ENCODE data around the gene PRICKLE2. TPM values are rescaled to one million over a fixed set of nuclear protein-coding genes. Genes with fewer than 3 reads are reported as not detected.

PRICKLE2 gene
- polyA plus RNA-seq, 2 of the 4 experiments (the other 2 are of a cell fraction): 5.3 to 6.3 TPM

DNA sequence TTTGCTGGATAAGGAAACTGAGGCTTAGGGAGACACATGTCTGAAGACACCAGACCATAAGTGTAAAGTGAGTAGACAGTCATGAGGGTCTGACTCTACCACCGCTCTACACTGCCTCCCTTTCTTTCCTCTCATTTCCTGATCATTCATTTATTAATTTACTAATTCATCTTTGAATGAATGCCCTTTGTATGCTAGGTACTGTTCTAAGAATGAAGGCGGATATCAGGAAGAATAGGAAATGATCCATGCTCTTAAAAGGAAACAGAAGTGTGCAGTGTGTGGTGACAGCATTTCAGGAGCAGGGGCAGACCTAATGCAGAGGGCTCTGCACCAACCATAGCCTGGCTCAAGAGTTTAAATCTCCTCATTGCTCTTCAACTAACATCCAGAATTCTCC is 170.2 kb downstream of the PRICKLE2 start (continued):
- TF ChIP-seq, protein P1, sequence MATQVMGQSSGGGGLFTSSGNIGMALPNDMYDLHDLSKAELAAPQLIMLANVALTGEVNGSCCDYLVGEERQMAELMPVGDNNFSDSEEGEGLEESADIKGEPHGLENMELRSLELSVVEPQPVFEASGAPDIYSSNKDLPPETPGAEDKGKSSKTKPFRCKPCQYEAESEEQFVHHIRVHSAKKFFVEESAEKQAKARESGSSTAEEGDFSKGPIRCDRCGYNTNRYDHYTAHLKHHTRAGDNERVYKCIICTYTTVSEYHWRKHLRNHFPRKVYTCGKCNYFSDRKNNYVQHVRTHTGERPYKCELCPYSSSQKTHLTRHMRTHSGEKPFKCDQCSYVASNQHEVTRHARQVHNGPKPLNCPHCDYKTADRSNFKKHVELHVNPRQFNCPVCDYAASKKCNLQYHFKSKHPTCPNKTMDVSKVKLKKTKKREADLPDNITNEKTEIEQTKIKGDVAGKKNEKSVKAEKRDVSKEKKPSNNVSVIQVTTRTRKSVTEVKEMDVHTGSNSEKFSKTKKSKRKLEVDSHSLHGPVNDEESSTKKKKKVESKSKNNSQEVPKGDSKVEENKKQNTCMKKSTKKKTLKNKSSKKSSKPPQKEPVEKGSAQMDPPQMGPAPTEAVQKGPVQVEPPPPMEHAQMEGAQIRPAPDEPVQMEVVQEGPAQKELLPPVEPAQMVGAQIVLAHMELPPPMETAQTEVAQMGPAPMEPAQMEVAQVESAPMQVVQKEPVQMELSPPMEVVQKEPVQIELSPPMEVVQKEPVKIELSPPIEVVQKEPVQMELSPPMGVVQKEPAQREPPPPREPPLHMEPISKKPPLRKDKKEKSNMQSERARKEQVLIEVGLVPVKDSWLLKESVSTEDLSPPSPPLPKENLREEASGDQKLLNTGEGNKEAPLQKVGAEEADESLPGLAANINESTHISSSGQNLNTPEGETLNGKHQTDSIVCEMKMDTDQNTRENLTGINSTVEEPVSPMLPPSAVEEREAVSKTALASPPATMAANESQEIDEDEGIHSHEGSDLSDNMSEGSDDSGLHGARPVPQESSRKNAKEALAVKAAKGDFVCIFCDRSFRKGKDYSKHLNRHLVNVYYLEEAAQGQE (IDR thresholded peaks at IDR 0.05): no peak
- TF ChIP-seq, protein P2, sequence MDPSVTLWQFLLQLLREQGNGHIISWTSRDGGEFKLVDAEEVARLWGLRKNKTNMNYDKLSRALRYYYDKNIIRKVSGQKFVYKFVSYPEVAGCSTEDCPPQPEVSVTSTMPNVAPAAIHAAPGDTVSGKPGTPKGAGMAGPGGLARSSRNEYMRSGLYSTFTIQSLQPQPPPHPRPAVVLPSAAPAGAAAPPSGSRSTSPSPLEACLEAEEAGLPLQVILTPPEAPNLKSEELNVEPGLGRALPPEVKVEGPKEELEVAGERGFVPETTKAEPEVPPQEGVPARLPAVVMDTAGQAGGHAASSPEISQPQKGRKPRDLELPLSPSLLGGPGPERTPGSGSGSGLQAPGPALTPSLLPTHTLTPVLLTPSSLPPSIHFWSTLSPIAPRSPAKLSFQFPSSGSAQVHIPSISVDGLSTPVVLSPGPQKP (IDR thresholded peaks at IDR 0.05; ENCODE audit: low read depth, low read length): no peak
- TF ChIP-seq HOXB13 (CRISPR knock-in tag; IDR thresholded peaks at IDR 0.05; ENCODE audit: low read depth) (no peak), NPAS2 (CRISPR knock-in tag; IDR thresholded peaks at IDR 0.05; ENCODE audit: borderline replicate concordance) (no peak)

DNA sequence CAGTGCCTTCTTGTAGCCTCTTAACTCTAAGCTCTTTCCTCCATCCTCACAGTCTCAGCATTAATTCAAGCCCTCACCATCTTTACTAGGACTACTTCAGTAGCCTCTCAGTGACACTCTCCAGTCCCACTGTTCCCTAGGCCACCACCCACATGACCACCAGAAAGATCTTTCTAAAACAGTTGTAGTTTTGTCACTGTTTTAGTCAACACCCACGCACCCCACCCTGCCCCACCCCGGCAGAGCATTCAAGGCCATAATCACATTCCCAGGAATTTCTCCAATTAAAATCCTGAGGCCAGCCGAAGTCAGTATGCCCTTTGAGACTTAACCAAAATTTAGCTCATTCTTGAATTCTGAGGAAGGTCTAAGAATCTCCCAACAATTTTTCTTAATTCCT is 170.8 kb downstream of the PRICKLE2 start:
- Histone ChIP-seq H3K4me2 (no peak overlapping the region; the same call in 2 of the 3 replicates), H3K4me1 (peaks cover 31% of the 10 kb centered on the region), H3K4me3 (no peak overlapping the region), H3K27ac (peak overlapping the region; percentile 47 to 58; a peak in 5 of 6 replicates), H3K9me3 (no peaks in the 10 kb centered on the region)
- CTCF ChIA-PET: no interaction called here
- no peak for FAIRE-seq
- no peak for TF ChIP-seq RAD21 (conservative IDR thresholded peaks at IDR 0.05 in 1 of 2, IDR thresholded peaks at IDR 0.05 in 1 of 2)
- TF ChIP-seq ZNF302 (CRISPR knock-in tag; IDR thresholded peaks at IDR 0.05): no peak
- TF ChIP-seq, protein P3, sequence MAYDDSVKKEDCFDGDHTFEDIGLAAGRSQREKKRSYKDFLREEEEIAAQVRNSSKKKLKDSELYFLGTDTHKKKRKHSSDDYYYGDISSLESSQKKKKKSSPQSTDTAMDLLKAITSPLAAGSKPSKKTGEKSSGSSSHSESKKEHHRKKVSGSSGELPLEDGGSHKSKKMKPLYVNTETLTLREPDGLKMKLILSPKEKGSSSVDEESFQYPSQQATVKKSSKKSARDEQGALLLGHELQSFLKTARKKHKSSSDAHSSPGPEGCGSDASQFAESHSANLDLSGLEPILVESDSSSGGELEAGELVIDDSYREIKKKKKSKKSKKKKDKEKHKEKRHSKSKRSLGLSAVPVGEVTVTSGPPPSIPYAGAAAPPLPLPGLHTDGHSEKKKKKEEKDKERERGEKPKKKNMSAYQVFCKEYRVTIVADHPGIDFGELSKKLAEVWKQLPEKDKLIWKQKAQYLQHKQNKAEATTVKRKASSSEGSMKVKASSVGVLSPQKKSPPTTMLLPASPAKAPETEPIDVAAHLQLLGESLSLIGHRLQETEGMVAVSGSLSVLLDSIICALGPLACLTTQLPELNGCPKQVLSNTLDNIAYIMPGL (CRISPR knock-in tag; IDR thresholded peaks at IDR 0.05; ENCODE audit: borderline replicate concordance): no peak
- TF ChIP-seq EHMT2 (IDR thresholded peaks at IDR 0.05; ENCODE audit: low read depth): no peak
- no peak for TF ChIP-seq JUN (IDR thresholded peaks at IDR 0.05)
- TF ChIP-seq, protein P1 (IDR thresholded peaks at IDR 0.05): no peak
- TF ChIP-seq NFE2L2 (conservative IDR thresholded peaks at IDR 0.05; ENCODE audit: low read length): no peak
- TF ChIP-seq MAZ (IDR thresholded peaks at IDR 0.05; ENCODE audit: borderline replicate concordance, low read depth, low read length): no peak
- no peak for TF ChIP-seq SREBF2 (IDR thresholded peaks at IDR 0.05)
- TF ChIP-seq, protein P4, sequence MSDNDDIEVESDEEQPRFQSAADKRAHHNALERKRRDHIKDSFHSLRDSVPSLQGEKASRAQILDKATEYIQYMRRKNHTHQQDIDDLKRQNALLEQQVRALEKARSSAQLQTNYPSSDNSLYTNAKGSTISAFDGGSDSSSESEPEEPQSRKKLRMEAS (IDR thresholded peaks at IDR 0.05): no peak
- no peak for TF ChIP-seq RARB (CRISPR knock-in tag; IDR thresholded peaks at IDR 0.05)
- TF ChIP-seq ZFP36 (IDR thresholded peaks at IDR 0.05; ENCODE audit: borderline replicate concordance, partially characterized antibody): no peak
- ATAC-seq: no peak
- no peak for DNase-seq (ENCODE audit: low read depth in 1 of 2, low spot score in 1 of 2)
- POLR2A ChIA-PET: no interaction called here
- 54% methylated on average over 3 of the region's 3 CpGs for WGBS (ENCODE audit: missing lambda C conversion rate)
